NT2/D1 (cell line): ENCODE measurements around the gene NECTIN1.

Experiments
- DNase-seq: peaks from one replicate; pipeline ENCODE4 v3.0.0-alpha.2; 2011; ENCODE audit warnings: low read depth, low spot score
- H3K27me3 ChIP-seq: 2 replicates; pipeline ENCODE4 v1.6.0; 2011; ENCODE audit warnings: mild to moderate bottlenecking; ENCODE audit not compliant: insufficient read length, insufficient read depth
- H3K36me3 ChIP-seq: 2 replicates; pipeline ENCODE4 v1.6.1; 2011; ENCODE audit warnings: mild to moderate bottlenecking, low read length, mixed read lengths; ENCODE audit not compliant: insufficient read depth, insufficient read length
- H3K4me1 ChIP-seq: 2 replicates; pipeline ENCODE4 v1.5.1; 2011; ENCODE audit not compliant: insufficient read depth, insufficient read length
- H3K4me3 ChIP-seq: 2 replicates; pipeline ENCODE4 v1.5.1; 2011; ENCODE audit warnings: low read depth; ENCODE audit not compliant: insufficient read length
- H3K9ac ChIP-seq: 2 replicates; pipeline ENCODE4 v1.6.0; 2011; ENCODE audit warnings: low read depth; ENCODE audit not compliant: insufficient read length
- H3K9me3 ChIP-seq: 2 replicates; pipeline ENCODE4 v1.5.1; 2011; ENCODE audit warnings: mild to moderate bottlenecking, low read length; ENCODE audit not compliant: insufficient read depth
- SUZ12 ChIP-seq: IDR thresholded peaks from 2 replicates; pipeline ENCODE4 v1.6.1; 2011; ENCODE audit not compliant: insufficient read length, insufficient read depth; ENCODE audit errors: extremely low read depth
- YY1 ChIP-seq: IDR thresholded peaks from 2 replicates; pipeline ENCODE4 v1.6.1; 2011; ENCODE audit not compliant: insufficient read length, insufficient read depth
- ZNF274 ChIP-seq: IDR thresholded peaks from 2 replicates; pipeline ENCODE4 v1.6.1; 2011; ENCODE audit warnings: mild to moderate bottlenecking, low read depth, low read length

Gene NECTIN1

GRCh38 chr11:119614222-119615002, 114.6 kb downstream of the NECTIN1 start:
- Histone ChIP-seq H3K9ac (no peak overlapping the region), H3K27me3 (peaks cover 4% of the 10 kb centered on the region), H3K9me3 (peaks cover 16% of the 10 kb centered on the region; the same call in 1 of the 2 replicates), H3K36me3 (no peaks in the 10 kb centered on the region), H3K4me1 (peaks cover 9% of the 10 kb centered on the region), H3K4me3 (no peak overlapping the region)
- TF ChIP-seq SUZ12 (no peak), ZNF274 (no peak), YY1 (no peak)
- DNase-seq: peak; percentile 48

- DNase-seq: no peak
- Histone ChIP-seq H3K4me1 (peaks cover 9% of the 10 kb centered on the region), H3K27me3 (peaks cover 9% of the 10 kb centered on the region), H3K36me3 (no peaks in the 10 kb centered on the region), H3K9me3 (peaks cover 16% of the 10 kb centered on the region; the same call in 1 of the 2 replicates), H3K4me3 (no peak overlapping the region), H3K9ac (no peak overlapping the region)
- TF ChIP-seq YY1: no peak
- no peak for TF ChIP-seq SUZ12
- TF ChIP-seq ZNF274: no peak
These were observed 116.2 kb downstream of the NECTIN1 start for GRCh38 chr11:119612814-119613213.

- TF ChIP-seq ZNF274: no peak
- DNase-seq: no peak
- Histone ChIP-seq H3K27me3 (peaks cover 11% of the 10 kb centered on the region), H3K4me1 (peaks cover 2% of the 10 kb centered on the region), H3K9ac (no peak overlapping the region), H3K36me3 (no peaks in the 10 kb centered on the region), H3K9me3 (peaks cover 16% of the 10 kb centered on the region; the same call in 1 of the 2 replicates), H3K4me3 (no peak overlapping the region)
These were observed 118.1 kb downstream of the NECTIN1 start for GRCh38 chr11:119610836-119611426.

- peaks cover 16% of the 10 kb centered on the region; the same call in 1 of the 2 replicates for H3K9me3 ChIP-seq
- no peak overlapping the region for H3K9ac ChIP-seq
- H3K4me3 ChIP-seq: no peak overlapping the region
- no peaks in the 10 kb centered on the region for H3K36me3 ChIP-seq
- H3K4me1 ChIP-seq: peaks cover 6% of the 10 kb centered on the region
- H3K27me3 ChIP-seq: peaks cover 11% of the 10 kb centered on the region
- no peak for TF ChIP-seq SUZ12
- no peak for TF ChIP-seq YY1
- TF ChIP-seq ZNF274: no peak
- no peak for DNase-seq
These were observed 120.2 kb downstream of the NECTIN1 start for GRCh38 chr11:119608781-119609180.

DNA sequence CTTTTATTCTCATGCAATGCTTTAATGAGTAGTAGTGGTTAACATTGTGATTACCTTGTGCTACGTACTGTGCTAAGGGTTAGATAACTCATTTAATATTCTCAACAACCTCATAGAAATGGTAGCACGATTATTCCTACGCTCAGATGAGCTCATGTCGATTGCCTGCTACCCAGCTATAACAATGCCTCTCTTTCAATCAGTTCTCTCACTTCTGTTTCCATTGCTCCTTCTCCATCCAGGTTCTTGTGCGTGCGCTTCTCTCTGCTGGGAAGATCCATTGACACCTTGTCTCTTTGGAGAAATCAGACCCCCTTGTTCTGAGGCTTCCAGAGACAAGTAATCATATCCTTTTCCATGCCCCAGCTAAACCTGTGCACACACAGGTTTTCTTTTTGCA, 120.8 kb downstream of the NECTIN1 start:
- TF ChIP-seq YY1: no peak
- Histone ChIP-seq H3K4me3 (no peak overlapping the region), H3K36me3 (no peaks in the 10 kb centered on the region), H3K4me1 (peaks cover 6% of the 10 kb centered on the region), H3K9ac (no peak overlapping the region), H3K27me3 (peaks cover 11% of the 10 kb centered on the region), H3K9me3 (peaks cover 16% of the 10 kb centered on the region; the same call in 1 of the 2 replicates)
- no peak for DNase-seq

GRCh38 chr11:119607726-119608125, 121.3 kb downstream of the NECTIN1 start:
- no peak for DNase-seq
- no peak for TF ChIP-seq SUZ12
- TF ChIP-seq ZNF274: no peak
- TF ChIP-seq YY1: no peak
- Histone ChIP-seq H3K9me3 (peaks cover 13% of the 10 kb centered on the region; the same call in 1 of the 2 replicates), H3K4me1 (peaks cover 6% of the 10 kb centered on the region), H3K9ac (no peak overlapping the region), H3K27me3 (peaks cover 10% of the 10 kb centered on the region), H3K36me3 (no peaks in the 10 kb centered on the region), H3K4me3 (no peak overlapping the region)

DNA sequence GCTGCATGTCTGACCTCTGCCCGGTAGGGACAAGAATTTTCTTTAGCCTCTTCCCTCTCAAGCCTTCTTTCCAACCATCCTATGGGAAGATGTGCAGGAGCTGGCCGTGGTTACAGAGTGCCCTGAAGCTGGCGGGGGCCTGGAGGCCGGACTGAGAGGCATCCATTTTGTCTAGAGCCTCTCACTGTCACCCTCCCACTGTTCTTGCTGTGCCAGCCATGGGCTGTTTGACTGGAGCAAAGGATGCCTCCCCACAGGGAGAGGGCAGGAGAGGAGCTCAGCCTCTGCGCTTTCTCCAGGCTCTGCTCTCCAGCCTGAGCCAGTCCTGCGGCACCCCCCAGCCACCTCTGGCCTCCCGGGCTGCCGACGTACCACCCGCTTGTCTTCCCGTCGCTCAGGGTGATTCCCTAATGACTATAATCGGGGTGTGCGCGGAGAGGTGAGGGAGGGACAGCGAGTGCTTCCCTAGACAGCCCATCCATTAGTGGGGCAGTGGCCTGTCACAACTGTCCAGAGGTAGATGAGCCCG, 123.8 kb downstream of the NECTIN1 start:
- DNase-seq: no peak
- Histone ChIP-seq H3K27me3 (peaks cover 6% of the 10 kb centered on the region), H3K36me3 (no peaks in the 10 kb centered on the region), H3K4me1 (peaks cover 8% of the 10 kb centered on the region), H3K9ac (no peak overlapping the region), H3K9me3 (no peaks in the 10 kb centered on the region), H3K4me3 (no peak overlapping the region)
- TF ChIP-seq YY1: no peak
- no peak for TF ChIP-seq ZNF274
- TF ChIP-seq SUZ12: no peak
